Neural progenitor cell (in vitro differentiated cells): ENCODE measurements around the gene BOK.

Experiments
- CTCF ChIP-seq: fragments of 200-600 bp; sonication (generic); IDR thresholded peaks from 2 replicates; pipeline ENCODE4 v1.5.1; 2017; ENCODE audit warnings: antibody characterized with exemption, mild to moderate bottlenecking
- EZH2 ChIP-seq: fragments of 200-600 bp; sonication (generic); IDR thresholded peaks from 2 replicates; pipeline ENCODE4 v1.6.1; 2017; ENCODE audit warnings: antibody characterized with exemption, mild to moderate bottlenecking, moderate library complexity

GRCh38 chr2:241616168-241617125 is 57.9 kb downstream of the BOK start:
- TF ChIP-seq EZH2 (no peak), CTCF (no peak)
